Measurements from ENCODE around the gene PRLR. TPM values are rescaled to one million over a fixed set of nuclear protein-coding genes. Genes with fewer than 3 reads are reported as not detected.

PRLR gene
- total RNA-seq, 2 donors from 2014 or later: 6.2 to 7.9 TPM

DNA sequence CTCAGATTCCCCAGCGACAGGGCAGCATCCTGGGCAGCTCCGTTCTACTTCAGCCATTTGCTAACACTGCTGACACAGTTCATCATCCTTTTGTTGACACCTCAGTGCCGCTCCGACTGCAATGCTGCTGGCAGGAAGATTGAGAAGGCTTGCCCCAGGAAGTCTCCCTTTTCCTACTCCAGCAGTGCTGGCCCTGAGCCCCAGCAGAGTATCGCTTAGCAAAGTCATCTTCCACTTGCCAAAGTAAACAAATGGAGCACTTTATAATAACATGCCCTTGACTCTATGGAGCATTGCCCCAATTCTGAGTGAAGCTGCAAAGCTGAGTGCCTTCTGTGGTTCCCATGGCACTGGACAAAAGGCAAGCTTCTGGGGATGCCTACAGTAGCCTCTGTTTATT is 32.2 kb downstream of the PRLR start:
- H3K4me3 ChIP-seq: no peak overlapping the region
- H3K27me3 ChIP-seq: no peaks in the 10 kb centered on the region
- DNase-seq (peak; percentile 83 to 93 (median 92)), ATAC-seq (peak; percentile 97)
- TF ChIP-seq POLR2A (IDR thresholded peaks at IDR 0.05): no peak
- TF ChIP-seq, protein P1, sequence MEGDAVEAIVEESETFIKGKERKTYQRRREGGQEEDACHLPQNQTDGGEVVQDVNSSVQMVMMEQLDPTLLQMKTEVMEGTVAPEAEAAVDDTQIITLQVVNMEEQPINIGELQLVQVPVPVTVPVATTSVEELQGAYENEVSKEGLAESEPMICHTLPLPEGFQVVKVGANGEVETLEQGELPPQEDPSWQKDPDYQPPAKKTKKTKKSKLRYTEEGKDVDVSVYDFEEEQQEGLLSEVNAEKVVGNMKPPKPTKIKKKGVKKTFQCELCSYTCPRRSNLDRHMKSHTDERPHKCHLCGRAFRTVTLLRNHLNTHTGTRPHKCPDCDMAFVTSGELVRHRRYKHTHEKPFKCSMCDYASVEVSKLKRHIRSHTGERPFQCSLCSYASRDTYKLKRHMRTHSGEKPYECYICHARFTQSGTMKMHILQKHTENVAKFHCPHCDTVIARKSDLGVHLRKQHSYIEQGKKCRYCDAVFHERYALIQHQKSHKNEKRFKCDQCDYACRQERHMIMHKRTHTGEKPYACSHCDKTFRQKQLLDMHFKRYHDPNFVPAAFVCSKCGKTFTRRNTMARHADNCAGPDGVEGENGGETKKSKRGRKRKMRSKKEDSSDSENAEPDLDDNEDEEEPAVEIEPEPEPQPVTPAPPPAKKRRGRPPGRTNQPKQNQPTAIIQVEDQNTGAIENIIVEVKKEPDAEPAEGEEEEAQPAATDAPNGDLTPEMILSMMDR (IDR thresholded peaks at IDR 0.05): no peak
- no peaks in the 10 kb centered on the region for H3K9me3 ChIP-seq
- H3K36me3 ChIP-seq (replicated peaks in 1 of 2; ENCODE audit: insufficient read depth in 1 of 2, low read depth in 2 of 2): no peaks in the 10 kb centered on the region
- H3K4me1 ChIP-seq: peaks cover 20% of the 10 kb centered on the region
- peak overlapping the region; percentile 4 to 71 (median 50) for H3K27ac ChIP-seq
- intact Hi-C loops (cut with DNase I): loop anchor here (10.0 kb wide), 1 partner anchor 113 kb away; no protein-coding TSS in a partner anchor
- WGBS, 2 donors: 2 to 7% methylated on average over 5 of the region's 5 CpGs

DNA sequence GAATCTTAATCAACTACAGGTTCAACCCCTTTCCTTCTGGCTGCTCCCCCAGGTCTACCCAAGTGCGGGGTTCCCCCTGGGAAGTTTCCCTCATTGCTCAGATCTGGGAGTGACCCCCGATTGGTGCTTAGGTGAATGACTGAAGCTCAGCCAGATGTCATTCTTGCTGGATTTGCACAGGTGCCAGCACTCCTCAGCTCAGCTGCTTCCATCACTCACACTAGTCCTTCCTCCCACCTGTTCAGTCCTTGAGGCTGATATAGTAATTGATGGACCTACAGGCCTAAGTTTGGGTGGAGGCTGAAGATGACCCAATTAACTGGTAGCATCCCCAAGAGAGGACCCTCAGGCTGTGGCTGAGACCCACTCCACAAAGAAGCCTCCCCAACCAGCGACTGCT is 32.9 kb downstream of the PRLR start:
- Histone ChIP-seq H3K4me3 (no peak overlapping the region), H3K4me1 (peaks cover 20% of the 10 kb centered on the region), H3K27ac (peak overlapping the region in 1 of 4 donors; percentile 50), H3K9me3 (no peaks in the 10 kb centered on the region), H3K36me3 (replicated peaks in 1 of 2; ENCODE audit: insufficient read depth in 1 of 2, low read depth in 2 of 2) (no peaks in the 10 kb centered on the region), H3K27me3 (no peaks in the 10 kb centered on the region)
- DNase-seq (no peak), ATAC-seq (no peak)
- no peak for TF ChIP-seq POLR2A (IDR thresholded peaks at IDR 0.05)
- TF ChIP-seq, protein P1 (IDR thresholded peaks at IDR 0.05): no peak
- 79 to 80% methylated on average over 3 of the region's 3 CpGs for WGBS, 2 donors
- intact Hi-C loops (cut with DNase I): loop anchor here (10.0 kb wide), 1 partner anchor 113 kb away; no protein-coding TSS in a partner anchor

GRCh38 chr5:35195472-35195852 is 34.8 kb downstream of the PRLR start:
- TF ChIP-seq, protein P1 (IDR thresholded peaks at IDR 0.05): no peak
- TF ChIP-seq POLR2A (IDR thresholded peaks at IDR 0.05): no peak
- 83 to 94% methylated on average over 5 of the region's 5 CpGs for WGBS, 2 donors
- Histone ChIP-seq H3K4me3 (no peak overlapping the region), H3K27me3 (no peaks in the 10 kb centered on the region), H3K36me3 (replicated peaks in 1 of 2; ENCODE audit: insufficient read depth in 1 of 2, low read depth in 2 of 2) (no peaks in the 10 kb centered on the region), H3K27ac (no peak overlapping the region), H3K9me3 (no peaks in the 10 kb centered on the region), H3K4me1 (peaks cover 20% of the 10 kb centered on the region)
- intact Hi-C loops (cut with DNase I): loop anchor here (10.0 kb wide), 1 partner anchor 111 kb away; no protein-coding TSS in a partner anchor
- DNase-seq (no peak), ATAC-seq (no peak)

- H3K36me3 ChIP-seq (replicated peaks in 1 of 2; ENCODE audit: insufficient read depth in 1 of 2, low read depth in 2 of 2): no peaks in the 10 kb centered on the region
- DNase-seq (peak in 1 of 4 donors; percentile 15), ATAC-seq (no peak)
- H3K4me1 ChIP-seq: peaks cover 20% of the 10 kb centered on the region
- WGBS, 2 donors: 75 to 77% methylated on average over 12 of the region's 12 CpGs
- intact Hi-C loops (cut with DNase I): loop anchor here (10.0 kb wide), 1 partner anchor 110 kb away; no protein-coding TSS in a partner anchor
- no peak overlapping the region for H3K4me3 ChIP-seq
- no peaks in the 10 kb centered on the region for H3K27me3 ChIP-seq
- H3K27ac ChIP-seq: peak overlapping the region in 1 of 4 donors; percentile 11
- TF ChIP-seq, protein P1 (IDR thresholded peaks at IDR 0.05): no peak
- TF ChIP-seq POLR2A (IDR thresholded peaks at IDR 0.05): no peak
- H3K9me3 ChIP-seq: no peaks in the 10 kb centered on the region
Measured at GRCh38 chr5:35194635-35195471, 35.4 kb downstream of the PRLR start.

Data from body of pancreas (tissue), 4 donors.